ENCODE data around the gene NR3C2.

GRCh38 chr4:148076964-148077363 lies 365.2 kb downstream of the NR3C2 start:
- TF ChIP-seq POLR2A (IDR thresholded peaks at IDR 0.05; ENCODE audit: low read depth, low read length): no peak
- no peak for TF ChIP-seq POLR2AphosphoS5 (IDR thresholded peaks at IDR 0.05; ENCODE audit: low read depth, low read length)
